HG02981 (cell line): Measurements from ENCODE around the gene BCO2.
A peak's percentile ranks its signal among the peaks of the same experiment; 100 is the strongest.
"Not testable (repeated sequence)": the region's sequence is repeated elsewhere in the genome, so short reads cannot be mapped to it uniquely, and the experiment has no call there.

Experiments
- ATAC-seq: cut with Tn5 transposase; IDR thresholded peaks from one replicate; pipeline ENCODE4 v1.9.1; 2021; ENCODE audit warnings: mild to moderate bottlenecking, moderate library complexity; ENCODE audit not compliant: unreplicated experiment

The BCO2 gene

GRCh38 chr11:112174789-112175598 lies at the start of gene BCO2:
Gene BCO2, plus strand, starts transcription at chr11:112175512. Its CDS starts 90 bp downstream, at chr11:112175602.
- ATAC-seq, result peak; percentile 58

GRCh38 chr11:112127056-112127455 lies 48.3 kb upstream of the BCO2 start:
- ATAC-seq, result no peak

- ATAC-seq, result no peak
These were observed 46.7 kb upstream of the BCO2 start for GRCh38 chr11:112128483-112129121.

- ATAC-seq, result no peak
These were observed 45.7 kb upstream of the BCO2 start for GRCh38 chr11:112129656-112130055.

GRCh38 chr11:112132737-112133136 lies 42.6 kb upstream of the BCO2 start:
- no peak for ATAC-seq

- ATAC-seq, result no peak
These were observed 40.8 kb upstream of the BCO2 start for GRCh38 chr11:112134473-112134872.

GRCh38 chr11:112143597-112143996 lies 31.7 kb upstream of the BCO2 start:
- ATAC-seq, result no peak

- ATAC-seq, result no peak
These were observed 24.8 kb upstream of the BCO2 start for GRCh38 chr11:112150517-112150916.

- no peak for ATAC-seq
These were observed 19.0 kb upstream of the BCO2 start for GRCh38 chr11:112156153-112156955.

- ATAC-seq, result peak; percentile 44
These were observed 18.2 kb upstream of the BCO2 start for GRCh38 chr11:112156956-112157766.

GRCh38 chr11:112159098-112160065 lies 15.9 kb upstream of the BCO2 start:
- peak; percentile 51 for ATAC-seq

- ATAC-seq, result no peak
These were observed 15.0 kb upstream of the BCO2 start for GRCh38 chr11:112160091-112160848.

GRCh38 chr11:112161012-112161411 lies 14.3 kb upstream of the BCO2 start:
- no peak for ATAC-seq

GRCh38 chr11:112162200-112162599 lies 13.1 kb upstream of the BCO2 start:
- ATAC-seq, result not testable (repeated sequence)

GRCh38 chr11:112162761-112163546 lies 12.4 kb upstream of the BCO2 start:
- ATAC-seq, result no peak

GRCh38 chr11:112163875-112164685 lies 11.2 kb upstream of the BCO2 start, which contains the start of gene IL18:
Gene IL18, minus strand, starts transcription at chr11:112164094. Its CDS starts 9,041 bp downstream, at chr11:112155053.
- no peak for ATAC-seq

GRCh38 chr11:112165049-112165448 lies 10.3 kb upstream of the BCO2 start:
- ATAC-seq, result no peak
